DND-41 (cell line): ENCODE results near the gene RNF150.

Source experiments
- ATAC-seq: fragments of 200-7000 bp; cut with Tn5 transposase; 3 replicates; pipeline ENCODE4 v1.9.1; 2021; ENCODE audit warnings: low read depth; ENCODE audit not compliant: insufficient read depth
- DNase-seq: peaks from one replicate; pipeline ENCODE4 v3.0.0-alpha.2; 2020
- H2AFZ ChIP-seq: 2 replicates; pipeline ENCODE4 v1.6.0; 2012; ENCODE audit warnings: low read depth, low read length
- H3K27ac ChIP-seq: 2 replicates; pipeline ENCODE4 v1.5.1; 2012; ENCODE audit warnings: low read length, inconsistent platforms
- H3K27me3 ChIP-seq: fragments of 200-600 bp; sonication (generic); 2 replicates; pipeline ENCODE4 v1.6.0; 2012; ENCODE audit warnings: low read length, mild to moderate bottlenecking, inconsistent platforms; ENCODE audit not compliant: insufficient read depth, poor library complexity
- H3K36me3 ChIP-seq: 2 replicates; pipeline ENCODE4 v1.5.1; 2012; ENCODE audit warnings: low read length, inconsistent platforms; ENCODE audit not compliant: insufficient read depth
- H3K4me1 ChIP-seq: 2 replicates; pipeline ENCODE4 v1.5.1; 2012; ENCODE audit warnings: mild to moderate bottlenecking, low read length; ENCODE audit not compliant: insufficient read depth
- H3K4me2 ChIP-seq: 2 replicates; pipeline ENCODE4 v1.6.0; 2012; ENCODE audit warnings: mild to moderate bottlenecking, moderate library complexity, low read length, inconsistent platforms; ENCODE audit not compliant: insufficient read depth
- H3K4me3 ChIP-seq, 2 experiments: fragments of 200-600 bp in 1 of 2; shearing (Covaris generic) in 1 of 2; 2 replicates each; pipeline ENCODE4 v1.5.1; 2012 to 2016; ENCODE audit warnings: inconsistent platforms in 2 of 2, low read length in 2 of 2, mild to moderate bottlenecking in 2 of 2, low read depth in 1 of 2, moderate library complexity in 1 of 2
- H3K79me2 ChIP-seq: 2 replicates; pipeline ENCODE4 v1.6.0; 2012; ENCODE audit warnings: low read length, inconsistent platforms; ENCODE audit not compliant: insufficient read depth
- H3K9ac ChIP-seq: 2 replicates; pipeline ENCODE4 v1.6.0; 2012; ENCODE audit warnings: low read depth, mild to moderate bottlenecking, inconsistent platforms, low read length, moderate library complexity
- H3K9me3 ChIP-seq: 2 replicates; pipeline ENCODE4 v1.5.1; 2012; ENCODE audit warnings: low read length, moderate library complexity, mild to moderate bottlenecking, inconsistent platforms; ENCODE audit not compliant: insufficient read depth, severe bottlenecking
- H4K20me1 ChIP-seq: 2 replicates; pipeline ENCODE4 v1.6.0; 2012; ENCODE audit warnings: low read length; ENCODE audit not compliant: insufficient read depth
- EZH2 ChIP-seq: IDR thresholded peaks from 3 replicates; pipeline ENCODE4 v1.6.1; 2012; ENCODE audit warnings: borderline replicate concordance, low read depth, mild to moderate bottlenecking, moderate library complexity, low read length, inconsistent platforms; ENCODE audit not compliant: severe bottlenecking
- TF ChIP-seq, protein P1 (sequence below): IDR thresholded peaks from 2 replicates; pipeline ENCODE4 v1.5.1; 2012; ENCODE audit warnings: borderline replicate concordance, low read length, moderate library complexity, mild to moderate bottlenecking; ENCODE audit not compliant: poor library complexity, severe bottlenecking; ENCODE audit errors: extremely low read depth

Gene RNF150

DNA sequence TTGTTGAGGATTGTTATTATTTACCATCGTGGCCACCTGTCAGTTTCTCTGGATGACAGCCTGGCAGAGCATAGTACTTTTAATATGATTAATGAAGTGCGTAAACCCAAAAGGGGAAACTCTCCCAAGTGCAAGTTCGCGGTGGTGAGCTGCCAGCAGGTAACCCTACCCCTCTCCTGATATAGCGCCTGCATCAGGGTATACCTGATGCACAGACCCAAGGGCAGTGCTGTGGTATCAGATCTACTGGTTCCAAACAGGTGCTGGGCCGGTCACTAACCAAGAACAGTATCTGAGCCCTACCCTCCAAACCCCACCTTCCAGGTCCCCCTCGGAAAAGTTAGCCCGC lies 1.6 kb downstream of the RNF150 start:
- no peak overlapping the region for H3K27ac ChIP-seq
- H3K27me3 ChIP-seq = peaks cover 21% of the 10 kb centered on the region
- H4K20me1 ChIP-seq = no peaks in the 10 kb centered on the region
- ATAC-seq (no peak), DNase-seq (no peak)
- no peak for TF ChIP-seq EZH2
- TF ChIP-seq, protein P1, sequence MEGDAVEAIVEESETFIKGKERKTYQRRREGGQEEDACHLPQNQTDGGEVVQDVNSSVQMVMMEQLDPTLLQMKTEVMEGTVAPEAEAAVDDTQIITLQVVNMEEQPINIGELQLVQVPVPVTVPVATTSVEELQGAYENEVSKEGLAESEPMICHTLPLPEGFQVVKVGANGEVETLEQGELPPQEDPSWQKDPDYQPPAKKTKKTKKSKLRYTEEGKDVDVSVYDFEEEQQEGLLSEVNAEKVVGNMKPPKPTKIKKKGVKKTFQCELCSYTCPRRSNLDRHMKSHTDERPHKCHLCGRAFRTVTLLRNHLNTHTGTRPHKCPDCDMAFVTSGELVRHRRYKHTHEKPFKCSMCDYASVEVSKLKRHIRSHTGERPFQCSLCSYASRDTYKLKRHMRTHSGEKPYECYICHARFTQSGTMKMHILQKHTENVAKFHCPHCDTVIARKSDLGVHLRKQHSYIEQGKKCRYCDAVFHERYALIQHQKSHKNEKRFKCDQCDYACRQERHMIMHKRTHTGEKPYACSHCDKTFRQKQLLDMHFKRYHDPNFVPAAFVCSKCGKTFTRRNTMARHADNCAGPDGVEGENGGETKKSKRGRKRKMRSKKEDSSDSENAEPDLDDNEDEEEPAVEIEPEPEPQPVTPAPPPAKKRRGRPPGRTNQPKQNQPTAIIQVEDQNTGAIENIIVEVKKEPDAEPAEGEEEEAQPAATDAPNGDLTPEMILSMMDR = no peak
- no peak overlapping the region for H3K9ac ChIP-seq
- no peaks in the 10 kb centered on the region for H3K4me1 ChIP-seq
- H3K4me3 ChIP-seq = no peak overlapping the region
- H3K36me3 ChIP-seq = no peaks in the 10 kb centered on the region
- H3K4me2 ChIP-seq = no peak overlapping the region
- H2AFZ ChIP-seq = no peak overlapping the region
- no peaks in the 10 kb centered on the region for H3K79me2 ChIP-seq
- no peaks in the 10 kb centered on the region for H3K9me3 ChIP-seq

DNA sequence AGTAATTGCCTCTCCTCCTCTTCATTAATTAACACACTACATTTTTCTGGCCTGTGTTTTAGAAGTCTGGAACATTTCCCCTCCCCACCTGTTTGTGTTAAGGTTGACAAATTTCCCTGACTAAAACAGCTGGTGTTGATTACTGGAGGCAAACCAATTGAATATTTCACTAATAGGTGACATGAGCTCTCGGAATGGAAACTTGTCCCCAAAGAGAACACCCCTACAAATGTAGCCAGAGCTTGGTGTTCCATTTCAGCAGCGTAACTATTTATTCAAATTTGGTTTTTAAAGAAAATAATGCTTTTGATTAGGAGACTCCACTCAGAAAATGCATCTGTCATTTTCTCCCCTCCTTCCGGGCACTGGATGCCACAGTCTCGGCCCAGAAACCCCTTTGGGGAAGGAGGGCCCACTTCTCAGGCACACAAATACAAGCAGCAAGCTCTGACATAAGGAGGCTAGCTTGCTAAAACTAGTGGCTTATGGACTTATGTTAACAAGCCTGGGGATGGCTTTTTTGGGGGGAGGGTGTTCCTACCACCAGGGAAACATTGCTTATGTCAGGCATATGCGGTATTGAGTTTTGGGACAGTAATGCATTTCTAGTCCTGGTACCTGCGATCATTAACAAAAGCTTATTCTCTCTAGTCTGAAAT lies 2.2 kb downstream of the RNF150 start:
- ATAC-seq (no peak), DNase-seq (no peak)
- no peaks in the 10 kb centered on the region for H3K79me2 ChIP-seq
- no peak overlapping the region for H2AFZ ChIP-seq
- no peak overlapping the region for H3K4me2 ChIP-seq
- H3K9ac ChIP-seq = no peak overlapping the region
- H3K4me3 ChIP-seq = no peak overlapping the region
- no peaks in the 10 kb centered on the region for H3K36me3 ChIP-seq
- H3K27ac ChIP-seq = no peak overlapping the region
- no peaks in the 10 kb centered on the region for H3K9me3 ChIP-seq
- H4K20me1 ChIP-seq = no peaks in the 10 kb centered on the region
- TF ChIP-seq, protein P1 = no peak
- TF ChIP-seq EZH2 = no peak
- no peaks in the 10 kb centered on the region for H3K4me1 ChIP-seq
- H3K27me3 ChIP-seq = peaks cover 21% of the 10 kb centered on the region

DNA sequence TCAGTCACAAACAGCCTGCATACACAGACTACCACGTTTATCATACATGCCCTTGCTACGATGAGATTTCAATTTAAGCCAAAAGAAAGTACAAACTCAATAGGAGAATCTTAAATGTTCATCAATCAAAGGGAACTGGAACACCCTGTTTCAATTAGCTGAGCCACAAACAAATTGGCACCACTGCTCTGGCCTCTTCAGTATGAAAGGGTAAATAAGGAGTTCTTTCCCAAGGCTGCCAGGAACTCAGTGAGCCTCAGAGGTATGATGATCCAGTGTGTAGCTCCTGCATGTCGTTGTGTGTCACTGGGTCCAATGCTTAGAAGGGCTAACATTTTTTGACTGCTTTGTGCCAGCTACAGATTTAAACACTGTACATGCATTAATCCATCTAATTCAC lies 5.4 kb downstream of the RNF150 start:
- ATAC-seq (no peak), DNase-seq (no peak)
- no peaks in the 10 kb centered on the region for H3K79me2 ChIP-seq
- no peak overlapping the region for H3K9ac ChIP-seq
- H3K4me1 ChIP-seq = no peaks in the 10 kb centered on the region
- H3K27me3 ChIP-seq = peaks cover 7% of the 10 kb centered on the region
- no peaks in the 10 kb centered on the region for H3K9me3 ChIP-seq
- no peaks in the 10 kb centered on the region for H4K20me1 ChIP-seq
- H3K4me3 ChIP-seq = no peak overlapping the region
- H3K4me2 ChIP-seq = no peak overlapping the region
- no peak for TF ChIP-seq EZH2
- TF ChIP-seq, protein P1 = no peak
- no peaks in the 10 kb centered on the region for H3K36me3 ChIP-seq
- H2AFZ ChIP-seq = no peak overlapping the region
- no peak overlapping the region for H3K27ac ChIP-seq
